Panc1 (cell line): ENCODE data around the gene CTDSP1.

ENCODE experiments used
- CTCF ChIP-seq: fragments of 450-650 bp; IDR thresholded peaks from 2 replicates; pipeline ENCODE4 v1.5.1; 2017; ENCODE audit warnings: mild to moderate bottlenecking
- POLR2AphosphoS5 ChIP-seq: IDR thresholded peaks from 2 replicates; pipeline ENCODE4 v1.6.1; 2012; ENCODE audit warnings: mild to moderate bottlenecking, low read depth, low read length, moderate library complexity
- SIN3A ChIP-seq: IDR thresholded peaks from 2 replicates; pipeline ENCODE4 v1.6.1; 2012; ENCODE audit warnings: low read depth, mild to moderate bottlenecking, low read length, moderate library complexity, borderline replicate concordance; ENCODE audit not compliant: insufficient read depth
- TCF7L2 ChIP-seq: IDR thresholded peaks from 2 replicates; pipeline ENCODE4 v1.6.1; 2011; ENCODE audit warnings: mild to moderate bottlenecking, low read depth, low read length, inconsistent platforms
- TF ChIP-seq, protein P1 (sequence below), 2 experiments: IDR thresholded peaks; 2 replicates each; pipeline ENCODE4 v1.6.1; 2011 to 2012; ENCODE audit warnings: low read depth in 2 of 2, control low read depth in 1 of 2, low read length in 1 of 2, mild to moderate bottlenecking in 1 of 2, moderate library complexity in 1 of 2; ENCODE audit not compliant: insufficient read depth in 1 of 2

GRCh38 chr2:218395456-218395825, 4.2 kb upstream of the CTDSP1 start:
- TF ChIP-seq CTCF (no peak), POLR2AphosphoS5 (no peak), SIN3A (no peak), TCF7L2 (no peak)
- TF ChIP-seq, protein P1, sequence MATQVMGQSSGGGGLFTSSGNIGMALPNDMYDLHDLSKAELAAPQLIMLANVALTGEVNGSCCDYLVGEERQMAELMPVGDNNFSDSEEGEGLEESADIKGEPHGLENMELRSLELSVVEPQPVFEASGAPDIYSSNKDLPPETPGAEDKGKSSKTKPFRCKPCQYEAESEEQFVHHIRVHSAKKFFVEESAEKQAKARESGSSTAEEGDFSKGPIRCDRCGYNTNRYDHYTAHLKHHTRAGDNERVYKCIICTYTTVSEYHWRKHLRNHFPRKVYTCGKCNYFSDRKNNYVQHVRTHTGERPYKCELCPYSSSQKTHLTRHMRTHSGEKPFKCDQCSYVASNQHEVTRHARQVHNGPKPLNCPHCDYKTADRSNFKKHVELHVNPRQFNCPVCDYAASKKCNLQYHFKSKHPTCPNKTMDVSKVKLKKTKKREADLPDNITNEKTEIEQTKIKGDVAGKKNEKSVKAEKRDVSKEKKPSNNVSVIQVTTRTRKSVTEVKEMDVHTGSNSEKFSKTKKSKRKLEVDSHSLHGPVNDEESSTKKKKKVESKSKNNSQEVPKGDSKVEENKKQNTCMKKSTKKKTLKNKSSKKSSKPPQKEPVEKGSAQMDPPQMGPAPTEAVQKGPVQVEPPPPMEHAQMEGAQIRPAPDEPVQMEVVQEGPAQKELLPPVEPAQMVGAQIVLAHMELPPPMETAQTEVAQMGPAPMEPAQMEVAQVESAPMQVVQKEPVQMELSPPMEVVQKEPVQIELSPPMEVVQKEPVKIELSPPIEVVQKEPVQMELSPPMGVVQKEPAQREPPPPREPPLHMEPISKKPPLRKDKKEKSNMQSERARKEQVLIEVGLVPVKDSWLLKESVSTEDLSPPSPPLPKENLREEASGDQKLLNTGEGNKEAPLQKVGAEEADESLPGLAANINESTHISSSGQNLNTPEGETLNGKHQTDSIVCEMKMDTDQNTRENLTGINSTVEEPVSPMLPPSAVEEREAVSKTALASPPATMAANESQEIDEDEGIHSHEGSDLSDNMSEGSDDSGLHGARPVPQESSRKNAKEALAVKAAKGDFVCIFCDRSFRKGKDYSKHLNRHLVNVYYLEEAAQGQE (IDR thresholded peaks at IDR 0.05; ENCODE audit: insufficient read depth in 1 of 2, low read depth in 2 of 2, low read length in 1 of 2) = no peak
